Gastrocnemius medialis (tissue), 4 donors: Measurements from ENCODE around the gene ST6GALNAC3.

Experiments
- CTCF ChIP-seq, 5 experiments: fragments of 450-650 bp in 3 of 5; fragments of 200-600 bp in 2 of 5; sonication (generic) in 2 of 5; IDR thresholded peaks in 4 of 5; conservative IDR thresholded peaks in 1 of 5; 1 replicate in 4 of 5; 2 replicates in 1 of 5; pipeline ENCODE4 v1.5.1; 2016 to 2019; ENCODE audit warnings: antibody characterized with exemption in 5 of 5, mild to moderate bottlenecking in 3 of 5, moderate library complexity in 3 of 5
- POLR2A ChIP-seq, 2 donors: fragments of 450-650 bp; IDR thresholded peaks; one replicate each; pipeline ENCODE4 v1.6.1; 2017; ENCODE audit warnings: antibody characterized with exemption in 2 of 2, mild to moderate bottlenecking in 2 of 2, moderate library complexity in 2 of 2

- TF ChIP-seq CTCF (IDR thresholded peaks at IDR 0.05 in 4 of 5, conservative IDR thresholded peaks at IDR 0.05 in 1 of 5) = no peak
- TF ChIP-seq POLR2A (IDR thresholded peaks at IDR 0.05) = no peak
These were observed 71.6 kb downstream of the ST6GALNAC3 start for GRCh38 chr1:76146184-76146583.
